ENCODE measurements around the gene P4HB. TPM values are rescaled to one million over a fixed set of nuclear protein-coding genes. Genes with fewer than 3 reads are reported as not detected.

P4HB gene
- polyA plus RNA-seq, 1 donor from 2014 or later: 82.8 TPM

GRCh38 chr17:81867991-81868673, 7.8 kb upstream of the P4HB start:
- no peak for TF ChIP-seq REST (IDR thresholded peaks at IDR 0.05; ENCODE audit: borderline replicate concordance)
- no peaks in the 10 kb centered on the region for H4K20me1 ChIP-seq (ENCODE audit: insufficient read depth)
- peaks cover 19% of the 10 kb centered on the region for H3K79me2 ChIP-seq (replicated peaks; ENCODE audit: insufficient read depth, low read length)
- H3K4me2 ChIP-seq (ENCODE audit: low read length): no peak overlapping the region
- H3K36me3 ChIP-seq (ENCODE audit: insufficient read depth, low read length): no peaks in the 10 kb centered on the region
- no peaks in the 10 kb centered on the region for H3K27me3 ChIP-seq (ENCODE audit: insufficient read depth, low read depth, low read length)
- H3K27ac ChIP-seq (ENCODE audit: low read length): no peak overlapping the region
- no peaks in the 10 kb centered on the region for H3K9me2 ChIP-seq (ENCODE audit: insufficient read depth, low read length)
- H3K9ac ChIP-seq (ENCODE audit: low read length): no peak overlapping the region
- no peak overlapping the region for H2AFZ ChIP-seq (ENCODE audit: low read depth, low read length)
- no peaks in the 10 kb centered on the region for H3K9me3 ChIP-seq (ENCODE audit: low read length)
- H3F3A ChIP-seq (ENCODE audit: insufficient read depth, low read length, poor library complexity, severe bottlenecking): no peaks in the 10 kb centered on the region
- no peak overlapping the region for H3K4me3 ChIP-seq (ENCODE audit: low read length)

GRCh38 chr17:81867170-81867990, 7.0 kb upstream of the P4HB start:
- Histone ChIP-seq H3F3A (ENCODE audit: insufficient read depth, low read length, poor library complexity, severe bottlenecking) (no peaks in the 10 kb centered on the region), H3K36me3 (ENCODE audit: insufficient read depth, low read length) (no peaks in the 10 kb centered on the region), H3K27me3 (ENCODE audit: insufficient read depth, low read depth, low read length) (no peaks in the 10 kb centered on the region), H3K79me2 (replicated peaks; ENCODE audit: insufficient read depth, low read length) (peaks cover 24% of the 10 kb centered on the region), H3K9me3 (ENCODE audit: low read length) (no peaks in the 10 kb centered on the region), H2AFZ (ENCODE audit: low read depth, low read length) (no peak overlapping the region), H3K9me2 (ENCODE audit: insufficient read depth, low read length) (no peaks in the 10 kb centered on the region), H3K4me3 (ENCODE audit: low read length) (no peak overlapping the region), H4K20me1 (ENCODE audit: insufficient read depth) (no peaks in the 10 kb centered on the region), H3K27ac (ENCODE audit: low read length) (no peak overlapping the region), H3K9ac (ENCODE audit: low read length) (no peak overlapping the region), H3K4me2 (ENCODE audit: low read length) (no peak overlapping the region)
- TF ChIP-seq POLR2AphosphoS5 (IDR thresholded peaks at IDR 0.05) (peak; percentile 30), EP300 (conservative IDR thresholded peaks at IDR 0.05; ENCODE audit: poor library complexity, severe bottlenecking) (no peak)

- Histone ChIP-seq H4K20me1 (ENCODE audit: insufficient read depth) (no peaks in the 10 kb centered on the region), H2AFZ (ENCODE audit: low read depth, low read length) (no peak overlapping the region), H3K9me2 (ENCODE audit: insufficient read depth, low read length) (no peaks in the 10 kb centered on the region), H3K4me2 (ENCODE audit: low read length) (no peak overlapping the region), H3F3A (ENCODE audit: insufficient read depth, low read length, poor library complexity, severe bottlenecking) (no peaks in the 10 kb centered on the region), H3K9ac (ENCODE audit: low read length) (peak overlapping the region; percentile 1), H3K79me2 (replicated peaks; ENCODE audit: insufficient read depth, low read length) (peaks cover 24% of the 10 kb centered on the region), H3K4me3 (ENCODE audit: low read length) (no peak overlapping the region), H3K36me3 (ENCODE audit: insufficient read depth, low read length) (no peaks in the 10 kb centered on the region), H3K9me3 (ENCODE audit: low read length) (no peaks in the 10 kb centered on the region), H3K27me3 (ENCODE audit: insufficient read depth, low read depth, low read length) (no peaks in the 10 kb centered on the region), H3K27ac (ENCODE audit: low read length) (no peak overlapping the region)
- TF ChIP-seq SMC3 (conservative IDR thresholded peaks at IDR 0.05; ENCODE audit: poor library complexity): no peak
- no peak for TF ChIP-seq EZH2 (IDR thresholded peaks at IDR 0.05; ENCODE audit: borderline replicate concordance, insufficient read depth, low read length, poor library complexity, severe bottlenecking)
- no peak for TF ChIP-seq TAF1 (IDR thresholded peaks at IDR 0.05; ENCODE audit: low read depth)
- no peak for TF ChIP-seq EP300 (conservative IDR thresholded peaks at IDR 0.05; ENCODE audit: poor library complexity, severe bottlenecking)
- no peak for TF ChIP-seq CTCF (IDR thresholded peaks at IDR 0.05; ENCODE audit: poor library complexity, severe bottlenecking)
- no peak for TF ChIP-seq POLR2AphosphoS5 (IDR thresholded peaks at IDR 0.05)
Measured at GRCh38 chr17:81866440-81867169, 6.3 kb upstream of the P4HB start.
